HepG2 (cell line): ENCODE data around the gene ING5. TPM values are rescaled to one million over a fixed set of nuclear protein-coding genes. Genes with fewer than 3 reads are reported as not detected.

ENCODE experiments used
- ARHGAP35 ChIP-seq: sonication (generic); formaldehyde crosslinking; IDR thresholded peaks from 2 replicates; pipeline ENCODE4 v1.9.0; 2022; ENCODE audit warnings: mild to moderate bottlenecking, inconsistent platforms, moderate library complexity, missing genetic modification reagents, borderline replicate concordance
- CBX2 ChIP-seq, 2 experiments: fragments of 200-600 bp in 1 of 2; sonication (generic); formaldehyde crosslinking in 1 of 2; IDR thresholded peaks; 2 replicates each; pipeline versions ENCODE4 v1.7.0 to v1.8.1; 2018 to 2022; ENCODE audit warnings: low read depth in 2 of 2, low read length in 1 of 2, mild to moderate bottlenecking in 1 of 2, missing genetic modification reagents in 1 of 2
- CENPBD1 ChIP-seq: sonication (generic); formaldehyde crosslinking; IDR thresholded peaks from 2 replicates; pipeline ENCODE4 v1.8.0; 2022; ENCODE audit warnings: missing genetic modification reagents, low read depth, mild to moderate bottlenecking, borderline replicate concordance
- GABPB1 ChIP-seq: IDR thresholded peaks from 2 replicates; pipeline ENCODE4 v1.6.1; 2016; ENCODE audit warnings: mild to moderate bottlenecking, missing genetic modification reagents, moderate library complexity, missing compliant biosample characterization
- HOXA9 ChIP-seq: sonication (generic); formaldehyde crosslinking; IDR thresholded peaks from 2 replicates; pipeline ENCODE4 v1.8.1; 2022; ENCODE audit warnings: missing genetic modification reagents, mild to moderate bottlenecking, moderate library complexity, borderline replicate concordance
- JUN ChIP-seq: sonication (generic); formaldehyde crosslinking; IDR thresholded peaks from 2 replicates; pipeline ENCODE4 v1.4.0; 2020; ENCODE audit warnings: mild to moderate bottlenecking, missing genetic modification reagents
- KDM5A ChIP-seq: fragments of 200-600 bp; sonication (generic); IDR thresholded peaks from 2 replicates; pipeline ENCODE4 v1.7.0; 2018; ENCODE audit warnings: antibody characterized with exemption, mild to moderate bottlenecking, low read length, borderline replicate concordance
- KDM5B ChIP-seq: sonication (generic); formaldehyde crosslinking; IDR thresholded peaks from 2 replicates; pipeline ENCODE4 v1.4.0; 2020; ENCODE audit warnings: missing genetic modification reagents, mild to moderate bottlenecking, borderline replicate concordance
- MED8 ChIP-seq: sonication (generic); formaldehyde crosslinking; IDR thresholded peaks from 2 replicates; pipeline ENCODE4 v1.8.1; 2023; ENCODE audit warnings: mild to moderate bottlenecking, missing genetic modification reagents; ENCODE audit not compliant: insufficient replicate concordance
- NCOR1 ChIP-seq: fragments of 200-600 bp; sonication (generic); IDR thresholded peaks from 2 replicates; pipeline ENCODE4 v1.7.0; 2017; ENCODE audit warnings: antibody characterized with exemption, low read length, borderline replicate concordance
- NFATC3 ChIP-seq: sonication (generic); formaldehyde crosslinking; IDR thresholded peaks from 2 replicates; pipeline ENCODE4 v1.5.1; 2020; ENCODE audit warnings: mild to moderate bottlenecking, missing genetic modification reagents
- POLR2A ChIP-seq, 2 experiments: IDR thresholded peaks; 2 replicates each; pipeline ENCODE4 v1.6.1; 2011; ENCODE audit warnings: low read depth in 2 of 2, low read length in 2 of 2, mild to moderate bottlenecking in 1 of 2, moderate library complexity in 1 of 2; ENCODE audit not compliant: insufficient read depth in 1 of 2
- RXRB ChIP-seq: IDR thresholded peaks from 2 replicates; pipeline ENCODE4 v1.6.1; 2016; ENCODE audit warnings: borderline replicate concordance, missing genetic modification reagents, missing compliant biosample characterization
- SIX1 ChIP-seq: sonication (generic); formaldehyde crosslinking; IDR thresholded peaks from 2 replicates; pipeline ENCODE4 v1.4.0; 2020; ENCODE audit warnings: missing genetic modification reagents, borderline replicate concordance
- SOX5 ChIP-seq: IDR thresholded peaks from 2 replicates; pipeline ENCODE4 v1.6.1; 2016; ENCODE audit warnings: borderline replicate concordance
- SP140L ChIP-seq: sonication (generic); formaldehyde crosslinking; IDR thresholded peaks from 2 replicates; pipeline ENCODE4 v1.4.0; 2020; ENCODE audit warnings: missing genetic modification reagents, borderline replicate concordance
- TBX3 ChIP-seq: fragments of 450-650 bp; IDR thresholded peaks from 2 replicates; pipeline ENCODE4 v1.6.1; 2017; ENCODE audit warnings: antibody characterized with exemption, mild to moderate bottlenecking, inconsistent platforms, borderline replicate concordance
- TCF7 ChIP-seq: sonication (generic); IDR thresholded peaks from 2 replicates; pipeline ENCODE4 v1.6.1; 2016; ENCODE audit warnings: antibody characterized with exemption, low read depth
- ZBTB10 ChIP-seq: sonication (generic); formaldehyde crosslinking; IDR thresholded peaks from 2 replicates; pipeline ENCODE4 v1.4.0; 2020; ENCODE audit warnings: missing genetic modification reagents, borderline replicate concordance
- ZBTB38 ChIP-seq: sonication (generic); formaldehyde crosslinking; IDR thresholded peaks from 2 replicates; pipeline ENCODE4 v1.5.1; 2020; ENCODE audit warnings: mild to moderate bottlenecking, missing genetic modification reagents
- ZNF230 ChIP-seq: sonication (generic); formaldehyde crosslinking; IDR thresholded peaks from 2 replicates; pipeline ENCODE4 v1.4.0; 2020; ENCODE audit warnings: mild to moderate bottlenecking, missing genetic modification reagents
- ZNF746 ChIP-seq: sonication (generic); formaldehyde crosslinking; IDR thresholded peaks from 2 replicates; pipeline ENCODE4 v1.8.0; 2022; ENCODE audit warnings: mild to moderate bottlenecking, missing genetic modification reagents
- polyA plus RNA-seq, 8 experiments: library from polyadenylated mRNA; depleted of rRNA in 3 of 8; stranded (reverse) in 7 of 8; unstranded in 1 of 8; fragments of >200 nt; fragmentation: Illumina TruSeq in 4 of 8; extraction: Trizol in 4 of 8; gene quantifications; 2 replicates each; pipeline versions ENCODE4 v1.2.1 to v1.2.3, GENCODE V29; 2011 to 2016; ENCODE audit warnings: low read depth in 4 of 8, missing spikeins in 1 of 8, mixed read lengths in 1 of 8; ENCODE audit not compliant: insufficient read depth in 1 of 8
- total RNA-seq, 5 experiments: library from RNA; depleted of rRNA; stranded (reverse); fragments of >200 nt; fragmentation: Illumina TruSeq; extraction: Trizol; gene quantifications; 2 replicates each; pipeline ENCODE4 v1.2.3, GENCODE V29; 2016; ENCODE audit warnings: low read depth in 1 of 5
- TF ChIP-seq, protein P1 (sequence below): sonication (generic); formaldehyde crosslinking; IDR thresholded peaks from 2 replicates; pipeline ENCODE4 v1.5.1; 2020; ENCODE audit warnings: mild to moderate bottlenecking, missing genetic modification reagents

ING5 gene
- total and polyA plus RNA-seq, 2 of the 13 experiments (the other 11 are each of a cell fraction or from before 2014, with no cell fraction given), result 61.9 to 71.9 TPM

- no peak for TF ChIP-seq CBX2 (IDR thresholded peaks at IDR 0.05; ENCODE audit: low read depth, low read length)
- TF ChIP-seq CBX2 (CRISPR knock-in tag; IDR thresholded peaks at IDR 0.05; ENCODE audit: low read depth), result peak; percentile 57; the same call in 1 of the 2 replicates
- TF ChIP-seq CENPBD1 (CRISPR knock-in tag), result no peak; the same call in 1 of the 2 replicates
- no peak for TF ChIP-seq SIX1
- TF ChIP-seq GABPB1 (CRISPR knock-in tag), result peak; percentile 95
- TF ChIP-seq NFATC3 (CRISPR knock-in tag), result no peak
- peak; percentile 87 for TF ChIP-seq ZNF230
- peak; percentile 25; the same call in 1 of the 2 replicates for TF ChIP-seq RXRB (CRISPR knock-in tag)
- TF ChIP-seq SP140L (CRISPR knock-in tag), result no peak
- TF ChIP-seq ZBTB10 (CRISPR knock-in tag), result no peak; the same call in none of the 2 replicates
- no peak for TF ChIP-seq TBX3
- peak; percentile 78 for TF ChIP-seq KDM5A
- TF ChIP-seq, protein P1, sequence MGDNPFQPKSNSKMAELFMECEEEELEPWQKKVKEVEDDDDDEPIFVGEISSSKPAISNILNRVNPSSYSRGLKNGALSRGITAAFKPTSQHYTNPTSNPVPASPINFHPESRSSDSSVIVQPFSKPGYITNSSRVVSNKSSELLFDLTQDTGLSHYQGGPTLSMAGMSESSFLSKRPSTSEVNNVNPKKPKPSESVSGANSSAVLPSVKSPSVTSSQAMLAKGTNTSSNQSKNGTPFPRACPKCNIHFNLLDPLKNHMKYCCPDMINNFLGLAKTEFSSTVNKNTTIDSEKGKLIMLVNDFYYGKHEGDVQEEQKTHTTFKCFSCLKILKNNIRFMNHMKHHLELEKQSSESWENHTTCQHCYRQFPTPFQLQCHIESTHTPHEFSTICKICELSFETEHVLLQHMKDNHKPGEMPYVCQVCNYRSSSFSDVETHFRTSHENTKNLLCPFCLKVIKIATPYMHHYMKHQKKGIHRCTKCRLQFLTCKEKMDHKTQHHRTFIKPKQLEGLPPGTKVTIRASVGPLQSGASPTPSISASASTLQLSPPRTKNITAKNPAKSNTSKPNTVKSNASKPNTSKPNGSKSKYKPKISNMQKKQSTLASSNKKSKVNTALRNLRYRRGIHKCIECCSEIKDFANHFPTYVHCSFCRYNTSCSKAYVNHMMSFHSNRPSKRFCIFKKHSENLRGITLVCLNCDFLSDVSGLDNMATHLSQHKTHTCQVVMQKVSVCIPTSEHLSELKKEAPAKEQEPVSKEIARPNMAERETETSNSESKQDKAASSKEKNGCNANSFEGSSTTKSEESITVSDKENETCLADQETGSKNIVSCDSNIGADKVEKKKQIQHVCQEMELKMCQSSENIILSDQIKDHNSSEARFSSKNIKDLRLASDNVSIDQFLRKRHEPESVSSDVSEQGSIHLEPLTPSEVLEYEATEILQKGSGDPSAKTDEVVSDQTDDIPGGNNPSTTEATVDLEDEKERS (CRISPR knock-in tag), result peak; percentile 35; the same call in 1 of the 2 replicates
- peak; percentile 96 for TF ChIP-seq HOXA9 (CRISPR knock-in tag)
- peak; percentile 93 for TF ChIP-seq ZBTB38 (CRISPR knock-in tag)
- peak; percentile 89 for TF ChIP-seq MED8
- TF ChIP-seq NCOR1, result no peak; the same call in 1 of the 2 replicates
- peak; percentile 83 for TF ChIP-seq ZNF746 (CRISPR knock-in tag)
- 0 out of 2 replicates have a peak, but pooled peaks have one; percentile 15 for TF ChIP-seq SOX5 (CRISPR knock-in tag)
- TF ChIP-seq JUN, result peak; percentile 19; the same call in 1 of the 2 replicates
- TF ChIP-seq ARHGAP35 (CRISPR knock-in tag), result peak; percentile 80; the same call in 1 of the 2 replicates
- no peak for TF ChIP-seq TCF7
- peak; percentile 90 for TF ChIP-seq KDM5B (CRISPR knock-in tag)
- TF ChIP-seq POLR2A (IDR thresholded peaks at IDR 0.05; ENCODE audit: insufficient read depth in 1 of 2, low read depth in 2 of 2, low read length in 2 of 2), result peak; percentile 92
Measured at GRCh38 chr2:241686650-241687425, 15.0 kb upstream of the ING5 start, which contains the start of gene DTYMK (continued).
